T-cell (primary cell): ENCODE data around the gene POLR3E. TPM values are rescaled to one million over a fixed set of nuclear protein-coding genes. Genes with fewer than 3 reads are reported as not detected.

Experiments
- ATAC-seq, 4 experiments: fragments of 200-7000 bp in 3 of 4; fragments of 150-1000 bp in 1 of 4; cut with Tn5 transposase; replicated peaks in 1 of 4; 1 replicate in 3 of 4; 2 replicates in 1 of 4; pipeline ENCODE4 v1.10.0; 2021; ENCODE audit warnings: moderate library complexity in 3 of 4, mild to moderate bottlenecking in 2 of 4, moderate number of reproducible peaks in 1 of 4
- CTCF ChIA-PET, 2 donors: fragments of 300-600 bp; sonication (Branson Sonifier 250); formaldehyde crosslinking; loops; one replicate each; lab custom pipeline; 2022; ENCODE audit warnings: antibody characterized with exemption in 2 of 2; lab: Charles Lee
- POLR2A ChIA-PET, 2 donors: fragments of 300-600 bp; sonication (Branson Sonifier 250); formaldehyde crosslinking; loops; one replicate each; lab custom pipeline; 2022; ENCODE audit warnings: antibody characterized with exemption in 2 of 2; lab: Charles Lee
- DNase-seq, 35 experiments: peaks; one replicate each; pipeline versions ENCODE4 v3.0.0 to v3.0.0-alpha.2; 2013 to 2023
- H3K27ac ChIP-seq: one replicate; pipeline ENCODE4 v1.5.1; 2013; ENCODE audit warnings: low read length
- H3K27me3 ChIP-seq, 2 experiments: replicated peaks in 1 of 2; 1 replicate in 1 of 2; 2 replicates in 1 of 2; pipeline versions ENCODE4 v1.6.1 to v1.7.0; 2013; ENCODE audit warnings: low read length in 1 of 2, mixed read lengths in 1 of 2; ENCODE audit not compliant: control insufficient read depth in 2 of 2, insufficient read depth in 2 of 2; ENCODE audit errors: extremely low read depth in 1 of 2
- H3K36me3 ChIP-seq, 2 donors: 1 replicate in 1 of 2; 2 replicates in 1 of 2; pipeline versions ENCODE4 v1.6.1 to v1.7.0; 2013; ENCODE audit warnings: low read length in 1 of 2; ENCODE audit not compliant: control insufficient read depth in 2 of 2, insufficient read depth in 1 of 2; ENCODE audit errors: extremely low read depth in 1 of 2
- H3K4me1 ChIP-seq, 2 experiments: 1 replicate in 1 of 2; 2 replicates in 1 of 2; pipeline versions ENCODE4 v1.6.1 to v1.7.0; 2013; ENCODE audit warnings: low read length in 2 of 2, mixed read lengths in 1 of 2; ENCODE audit not compliant: insufficient read depth in 2 of 2, control insufficient read depth in 1 of 2; ENCODE audit errors: extremely low read depth in 1 of 2
- H3K4me3 ChIP-seq, 2 donors: 1 replicate in 1 of 2; 2 replicates in 1 of 2; pipeline versions ENCODE4 v1.5.1 to v1.7.0; 2013; ENCODE audit warnings: mild to moderate bottlenecking in 2 of 2, low read length in 1 of 2, moderate library complexity in 1 of 2; ENCODE audit not compliant: control insufficient read depth in 1 of 2; ENCODE audit errors: extremely low read depth in 1 of 2
- H3K9me3 ChIP-seq: 2 replicates; pipeline ENCODE4 v1.7.0; 2013
- H3K27ac Mint-ChIP-seq, 2 donors: one replicate each; pipeline ENCODE4 v1.8.0; 2020 to 2021; ENCODE audit warnings: mild to moderate bottlenecking in 2 of 2, mixed read lengths in 2 of 2
- H3K27me3 Mint-ChIP-seq, 2 donors: one replicate each; pipeline ENCODE4 v1.8.0; 2021 to 2022; ENCODE audit warnings: mixed read lengths in 2 of 2
- H3K36me3 Mint-ChIP-seq: one replicate; pipeline ENCODE4 v1.8.0; 2021; ENCODE audit warnings: mixed read lengths
- H3K4me1 Mint-ChIP-seq, 3 donors: one replicate each; pipeline ENCODE4 v1.8.0; 2020 to 2022; ENCODE audit warnings: mixed read lengths in 3 of 3, mild to moderate bottlenecking in 1 of 3
- H3K4me3 Mint-ChIP-seq, 3 donors: one replicate each; pipeline ENCODE4 v1.8.0; 2020 to 2022; ENCODE audit warnings: mild to moderate bottlenecking in 3 of 3, mixed read lengths in 3 of 3, moderate library complexity in 3 of 3
- H3K9me3 Mint-ChIP-seq, 3 donors: one replicate each; pipeline ENCODE4 v1.8.0; 2020 to 2022; ENCODE audit warnings: mixed read lengths in 3 of 3
- WGBS: methylation state at CpG from one replicate; pipeline ENCODE4 v1.1.5; 2013; ENCODE audit warnings: missing lambda C conversion rate; ENCODE audit not compliant: insufficient coverage; 5-methylcytosine and 5-hydroxymethylcytosine counted together
- total RNA-seq, 35 experiments: library from RNA in 6 of 35; stranded (reverse) in 6 of 35; fragments of 120-200 nt in 1 of 35; gene quantifications; one replicate each; pipeline versions ENCODE4 v1.2.1 to v1.2.4 and lab custom pipeline; 2013 to 2026

The POLR3E gene
- total RNA-seq, 5 donors from 2014 or later (not counting 1 experiment from before 2014, with no cell fraction given), result 79.3 to 174 (median 99.7) TPM

- WGBS, result 96% methylated on average over 12 of the region's 12 CpGs
- ChIA-PET POLR2A (no interaction called here), CTCF (no interaction called here)
- Mint-ChIP-seq H3K27ac (no peak overlapping the region), H3K4me1 (peaks cover 51 to 56% (median 54%) of the 10 kb centered on the region in 3 donors), H3K4me3 (no peak overlapping the region), H3K9me3 (no peaks in the 10 kb centered on the region), H3K36me3 (peaks cover 29% of the 10 kb centered on the region), H3K27me3 (no peaks in the 10 kb centered on the region)
- H3K4me3 ChIP-seq, result no peak overlapping the region
- DNase-seq (no peak), ATAC-seq (no peak)
- H3K27ac ChIP-seq, result no peak overlapping the region
- H3K4me1 ChIP-seq, result peaks cover 10 to 32% of the 10 kb centered on the region in 2 experiments
- H3K9me3 ChIP-seq, result no peaks in the 10 kb centered on the region
- peaks cover 13 to 62% of the 10 kb centered on the region in 2 donors for H3K36me3 ChIP-seq
- no peaks in the 10 kb centered on the region for H3K27me3 ChIP-seq
These were observed 5.7 kb downstream of the POLR3E start for GRCh38 chr16:22302776-22303363.

GRCh38 chr16:22304411-22304810 lies 7.2 kb downstream of the POLR3E start:
- Mint-ChIP-seq H3K36me3 (peaks cover 28% of the 10 kb centered on the region), H3K27me3 (no peaks in the 10 kb centered on the region), H3K27ac (no peak overlapping the region), H3K4me1 (peaks cover 36 to 42% (median 42%) of the 10 kb centered on the region in 3 donors), H3K9me3 (no peaks in the 10 kb centered on the region), H3K4me3 (no peak overlapping the region)
- ChIA-PET POLR2A (interaction anchor here in 1 of 2 donors (0.7 kb wide), 1 partner anchor 64 kb away, joined by 4 read pairs; no protein-coding TSS in a partner anchor), CTCF (interaction anchor here in 1 of 2 donors (0.6 kb wide), 2 partner anchors 15 to 127 kb away, joined by 3 to 7 read pairs; no protein-coding TSS in a partner anchor)
- no peak for DNase-seq
- H3K27me3 ChIP-seq, result no peaks in the 10 kb centered on the region
- peaks cover 20 to 77% of the 10 kb centered on the region in 2 donors for H3K36me3 ChIP-seq
- no peak overlapping the region for H3K27ac ChIP-seq
- WGBS, result 96% methylated on average over 4 of the region's 4 CpGs
- no peak for ATAC-seq
- H3K9me3 ChIP-seq, result no peaks in the 10 kb centered on the region
- no peak overlapping the region for H3K4me3 ChIP-seq
- H3K4me1 ChIP-seq, result peaks cover 5 to 18% of the 10 kb centered on the region in 2 experiments

- WGBS, result 94% methylated on average over 8 of the region's 9 CpGs
- CTCF ChIA-PET, result no interaction called here
- no peaks in the 10 kb centered on the region for H3K27me3 ChIP-seq
- DNase-seq (no peak), ATAC-seq (peak in 1 of 4 experiments; percentile 4)
- Mint-ChIP-seq H3K4me1 (peaks cover 17 to 24% (median 23%) of the 10 kb centered on the region in 3 donors), H3K9me3 (no peaks in the 10 kb centered on the region), H3K27me3 (no peaks in the 10 kb centered on the region), H3K27ac (no peak overlapping the region), H3K4me3 (no peak overlapping the region), H3K36me3 (peaks cover 33% of the 10 kb centered on the region)
- H3K9me3 ChIP-seq, result no peaks in the 10 kb centered on the region
- H3K27ac ChIP-seq, result no peak overlapping the region
- H3K4me3 ChIP-seq, result no peak overlapping the region
- peaks cover 29 to 86% of the 10 kb centered on the region in 2 donors for H3K36me3 ChIP-seq
- POLR2A ChIA-PET, result no interaction called here
- no peaks in the 10 kb centered on the region for H3K4me1 ChIP-seq
These were observed 9.6 kb downstream of the POLR3E start for GRCh38 chr16:22306788-22307187.

GRCh38 chr16:22307838-22308237 lies 10.6 kb downstream of the POLR3E start:
- H3K9me3 ChIP-seq, result no peaks in the 10 kb centered on the region
- H3K9me3 Mint-ChIP-seq, result no peaks in the 10 kb centered on the region
- no peak for ATAC-seq
- H3K36me3 Mint-ChIP-seq, result peaks cover 32% of the 10 kb centered on the region
- peaks cover 8 to 18% (median 13%) of the 10 kb centered on the region in 3 donors for H3K4me1 Mint-ChIP-seq
- WGBS, result 83% methylated on average over 4 of the region's 10 CpGs
- no peak overlapping the region for H3K27ac Mint-ChIP-seq
- H3K27me3 Mint-ChIP-seq, result no peaks in the 10 kb centered on the region
- H3K4me1 ChIP-seq, result no peaks in the 10 kb centered on the region
- H3K36me3 ChIP-seq, result peaks cover 30 to 87% of the 10 kb centered on the region in 2 donors
- ChIA-PET POLR2A (interaction anchor here (0.5 to 0.9 kb wide), 5 partner anchors 106 to 606 kb away, joined by 3 to 10 read pairs (median 5); no protein-coding TSS in a partner anchor), CTCF (no interaction called here)
- no peak overlapping the region for H3K4me3 ChIP-seq
- no peak overlapping the region for H3K27ac ChIP-seq
- no peak for DNase-seq
- no peaks in the 10 kb centered on the region for H3K27me3 ChIP-seq
- no peak overlapping the region for H3K4me3 Mint-ChIP-seq

- ATAC-seq (peak in 1 of 4 experiments; percentile 11), DNase-seq (no peak)
- Histone ChIP-seq H3K27me3 (no peaks in the 10 kb centered on the region), H3K9me3 (no peaks in the 10 kb centered on the region), H3K4me3 (no peak overlapping the region), H3K4me1 (no peaks in the 10 kb centered on the region), H3K36me3 (peaks cover 40 to 87% of the 10 kb centered on the region in 2 donors), H3K27ac (no peak overlapping the region)
- 98% methylated on average over 17 of the region's 24 CpGs for WGBS
- ChIA-PET POLR2A (interaction anchor here in 1 of 2 donors (0.5 kb wide), 1 partner anchor 10 kb away, joined by 6 read pairs; no protein-coding TSS in a partner anchor), CTCF (no interaction called here)
- peaks cover 34% of the 10 kb centered on the region for H3K36me3 Mint-ChIP-seq
- H3K4me3 Mint-ChIP-seq, result no peak overlapping the region
- no peaks in the 10 kb centered on the region for H3K27me3 Mint-ChIP-seq
- H3K27ac Mint-ChIP-seq, result no peak overlapping the region
- no peaks in the 10 kb centered on the region for H3K9me3 Mint-ChIP-seq
- H3K4me1 Mint-ChIP-seq, result peaks cover 3 to 12% (median 8%) of the 10 kb centered on the region in 3 donors
These were observed 11.8 kb downstream of the POLR3E start for GRCh38 chr16:22308824-22309520.

GRCh38 chr16:22311520-22311919 lies 14.3 kb downstream of the POLR3E start:
- no peak overlapping the region for H3K27ac Mint-ChIP-seq
- CTCF ChIA-PET, result interaction anchor here (0.7 to 1.2 kb wide), 2 partner anchors 10 to 139 kb away, joined by 4 to 9 read pairs; no protein-coding TSS in a partner anchor

More at GRCh38 chr16:22311520-22311919, 14.3 kb downstream of the POLR3E start:
- ATAC-seq (no peak), DNase-seq (no peak)
- Mint-ChIP-seq H3K9me3 (no peaks in the 10 kb centered on the region), H3K4me1 (no peaks in the 10 kb centered on the region), H3K4me3 (no peak overlapping the region), H3K27me3 (no peaks in the 10 kb centered on the region), H3K36me3 (peaks cover 40% of the 10 kb centered on the region)
- Histone ChIP-seq H3K27ac (no peak overlapping the region), H3K9me3 (no peaks in the 10 kb centered on the region), H3K4me1 (no peaks in the 10 kb centered on the region), H3K4me3 (no peak overlapping the region), H3K36me3 (peaks cover 34 to 91% of the 10 kb centered on the region in 2 donors), H3K27me3 (no peaks in the 10 kb centered on the region)
- 100% methylated on average over 2 of the region's 4 CpGs for WGBS
- POLR2A ChIA-PET, result interaction anchor here in 1 of 2 donors (0.7 kb wide), 1 partner anchor 303 kb away, joined by 6 read pairs; no protein-coding TSS in a partner anchor
